ENCODE results near the gene KCNMA1. TPM values are rescaled to one million over a fixed set of nuclear protein-coding genes. Genes with fewer than 3 reads are reported as not detected.

KCNMA1 gene
- total RNA-seq, 2 donors from 2014 or later: 29.1 to 37.9 TPM

DNA sequence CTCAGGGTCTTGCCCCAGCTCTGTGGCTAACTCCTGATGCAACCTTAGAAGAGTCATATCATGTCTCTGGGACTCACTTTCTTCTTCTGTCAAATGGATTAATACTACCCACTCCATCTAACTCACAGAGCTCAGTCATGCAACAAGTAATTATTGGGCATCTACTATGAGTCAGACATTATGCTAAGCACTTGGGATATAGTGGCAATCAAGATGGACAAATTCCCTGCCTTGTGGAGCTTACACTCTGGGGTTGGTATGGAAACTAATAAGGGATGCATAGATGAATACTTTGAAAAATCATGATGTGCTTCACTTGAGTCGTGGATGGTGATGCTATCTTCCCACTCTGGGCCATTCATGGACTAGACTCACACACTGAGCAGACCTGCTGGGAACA is 88.9 kb downstream of the KCNMA1 start:
- no peaks in the 10 kb centered on the region for H3K36me3 ChIP-seq
- no peaks in the 10 kb centered on the region for H3K9me3 ChIP-seq
- no peak for DNase-seq (ENCODE audit: low spot score)
- no peaks in the 10 kb centered on the region for H3K4me1 ChIP-seq (replicated peaks)
- no peak overlapping the region for H3K27ac ChIP-seq
- peaks cover 2% of the 10 kb centered on the region for H3K27me3 ChIP-seq (replicated peaks; ENCODE audit: insufficient read depth)
- H3K4me3 ChIP-seq: no peak overlapping the region
- intact Hi-C loops (cut with DNase I): no loop called here
- TF ChIP-seq POLR2AphosphoS5 (IDR thresholded peaks at IDR 0.05) (no peak), POLR2A (IDR thresholded peaks at IDR 0.05) (no peak)
- TF ChIP-seq, protein P1, sequence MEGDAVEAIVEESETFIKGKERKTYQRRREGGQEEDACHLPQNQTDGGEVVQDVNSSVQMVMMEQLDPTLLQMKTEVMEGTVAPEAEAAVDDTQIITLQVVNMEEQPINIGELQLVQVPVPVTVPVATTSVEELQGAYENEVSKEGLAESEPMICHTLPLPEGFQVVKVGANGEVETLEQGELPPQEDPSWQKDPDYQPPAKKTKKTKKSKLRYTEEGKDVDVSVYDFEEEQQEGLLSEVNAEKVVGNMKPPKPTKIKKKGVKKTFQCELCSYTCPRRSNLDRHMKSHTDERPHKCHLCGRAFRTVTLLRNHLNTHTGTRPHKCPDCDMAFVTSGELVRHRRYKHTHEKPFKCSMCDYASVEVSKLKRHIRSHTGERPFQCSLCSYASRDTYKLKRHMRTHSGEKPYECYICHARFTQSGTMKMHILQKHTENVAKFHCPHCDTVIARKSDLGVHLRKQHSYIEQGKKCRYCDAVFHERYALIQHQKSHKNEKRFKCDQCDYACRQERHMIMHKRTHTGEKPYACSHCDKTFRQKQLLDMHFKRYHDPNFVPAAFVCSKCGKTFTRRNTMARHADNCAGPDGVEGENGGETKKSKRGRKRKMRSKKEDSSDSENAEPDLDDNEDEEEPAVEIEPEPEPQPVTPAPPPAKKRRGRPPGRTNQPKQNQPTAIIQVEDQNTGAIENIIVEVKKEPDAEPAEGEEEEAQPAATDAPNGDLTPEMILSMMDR (IDR thresholded peaks at IDR 0.05): no peak
- 82% methylated on average over 1 of the region's 1 CpG for WGBS

DNA sequence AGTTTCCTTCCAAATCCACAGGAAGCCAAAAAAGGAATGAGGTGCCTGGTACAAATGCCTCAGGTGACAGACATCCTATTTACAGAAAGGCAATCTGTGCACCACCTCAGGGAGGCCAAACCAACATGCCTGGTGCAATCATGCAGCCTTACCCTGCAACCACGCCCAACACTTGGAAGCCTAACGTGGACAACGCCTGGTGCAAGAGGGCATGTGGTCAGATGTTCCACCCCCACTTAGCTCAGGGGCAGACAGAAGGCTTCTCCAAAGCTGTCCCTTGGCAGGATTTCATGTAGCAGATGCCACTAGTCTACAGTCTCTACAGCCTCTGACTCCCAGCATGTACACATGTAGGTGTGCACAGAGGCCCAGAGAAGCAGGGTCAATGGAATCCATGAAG is 89.5 kb downstream of the KCNMA1 start:
- DNase-seq (ENCODE audit: low spot score): no peak
- intact Hi-C loops (cut with DNase I): no loop called here
- H3K36me3 ChIP-seq: no peaks in the 10 kb centered on the region
- no peak for TF ChIP-seq POLR2A (IDR thresholded peaks at IDR 0.05)
- TF ChIP-seq, protein P1 (IDR thresholded peaks at IDR 0.05): no peak
- TF ChIP-seq POLR2AphosphoS5 (IDR thresholded peaks at IDR 0.05): no peak
- H3K4me3 ChIP-seq: no peak overlapping the region
- 96% methylated on average over 3 of the region's 3 CpGs for WGBS
- peaks cover 2% of the 10 kb centered on the region for H3K27me3 ChIP-seq (replicated peaks; ENCODE audit: insufficient read depth)
- no peaks in the 10 kb centered on the region for H3K9me3 ChIP-seq
- no peaks in the 10 kb centered on the region for H3K4me1 ChIP-seq (replicated peaks)
- H3K27ac ChIP-seq: no peak overlapping the region

DNA sequence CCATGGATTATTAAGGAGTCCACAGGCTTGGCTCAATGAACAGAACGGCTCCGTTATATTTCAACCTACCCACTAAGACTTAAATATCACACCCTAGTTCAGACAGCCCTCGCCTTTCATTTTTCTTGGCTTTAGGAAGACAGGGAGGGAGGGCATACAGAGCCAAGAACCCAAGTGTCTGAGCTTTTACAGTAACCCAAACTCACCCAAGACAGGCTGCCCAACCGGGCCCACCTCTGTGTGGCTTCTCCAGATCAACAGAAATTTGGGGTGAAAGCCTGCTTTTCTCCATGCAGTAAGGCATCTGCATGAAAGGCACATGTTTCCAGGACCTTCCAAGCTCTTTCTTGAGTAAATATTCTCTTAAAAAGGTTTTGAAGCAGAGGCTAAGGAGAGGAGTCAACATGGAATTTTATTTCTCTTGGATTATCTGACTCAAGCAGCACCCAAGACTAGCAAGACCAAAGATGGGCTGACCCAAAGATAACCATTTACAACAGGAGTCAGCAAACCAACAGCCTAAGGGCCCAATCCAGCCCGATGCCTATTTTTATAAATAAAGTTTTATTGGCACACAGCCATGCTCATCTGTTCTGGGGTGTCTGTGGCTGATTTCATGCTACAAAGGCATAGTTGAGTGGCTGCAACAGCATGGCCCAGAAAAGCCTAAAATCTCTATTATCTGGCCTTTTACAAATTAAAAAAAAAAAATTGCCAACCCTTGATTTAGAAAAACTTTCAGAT is 90.1 kb downstream of the KCNMA1 start:
- no peaks in the 10 kb centered on the region for H3K9me3 ChIP-seq
- intact Hi-C loops (cut with DNase I): no loop called here
- no peaks in the 10 kb centered on the region for H3K36me3 ChIP-seq
- TF ChIP-seq POLR2A (IDR thresholded peaks at IDR 0.05): no peak
- TF ChIP-seq, protein P1 (IDR thresholded peaks at IDR 0.05): no peak
- TF ChIP-seq POLR2AphosphoS5 (IDR thresholded peaks at IDR 0.05): no peak
- H3K4me3 ChIP-seq: no peak overlapping the region
- H3K4me1 ChIP-seq (replicated peaks): no peaks in the 10 kb centered on the region
- WGBS: 78% methylated on average over 5 of the region's 5 CpGs
- no peak for DNase-seq (ENCODE audit: low spot score)
- H3K27me3 ChIP-seq (replicated peaks; ENCODE audit: insufficient read depth): peaks cover under 1% of the 10 kb centered on the region
- H3K27ac ChIP-seq: no peak overlapping the region

DNA sequence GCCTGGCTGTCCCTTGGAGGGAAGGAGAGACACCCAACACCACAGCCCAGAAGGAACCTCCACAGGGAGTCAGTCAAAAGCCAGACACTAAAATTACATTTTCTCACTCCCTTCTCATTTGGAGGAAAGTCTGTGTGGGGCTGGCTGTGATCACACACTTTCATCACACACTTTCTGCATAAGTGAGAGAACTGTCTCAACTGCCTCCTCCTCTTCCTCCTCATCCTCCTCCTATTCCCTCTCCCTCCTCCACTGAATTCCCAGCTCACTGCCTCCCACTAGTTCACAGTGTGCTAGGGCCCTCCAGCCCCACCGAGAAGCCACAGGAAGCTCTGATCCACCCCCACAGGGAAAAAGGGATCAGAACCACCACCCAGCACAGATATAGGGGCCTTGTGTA is 91.6 kb downstream of the KCNMA1 start:
- no peaks in the 10 kb centered on the region for H3K4me1 ChIP-seq (replicated peaks)
- intact Hi-C loops (cut with DNase I): no loop called here
- H3K27ac ChIP-seq: no peak overlapping the region
- H3K9me3 ChIP-seq: no peaks in the 10 kb centered on the region
- no peak overlapping the region for H3K4me3 ChIP-seq
- TF ChIP-seq, protein P1 (IDR thresholded peaks at IDR 0.05): no peak
- TF ChIP-seq POLR2A (IDR thresholded peaks at IDR 0.05) (no peak), POLR2AphosphoS5 (IDR thresholded peaks at IDR 0.05) (no peak)
- H3K27me3 ChIP-seq (replicated peaks; ENCODE audit: insufficient read depth): no peaks in the 10 kb centered on the region
- WGBS: 85% methylated on average over 1 of the region's 1 CpG
- no peak for DNase-seq (ENCODE audit: low spot score)
- no peaks in the 10 kb centered on the region for H3K36me3 ChIP-seq

DNA sequence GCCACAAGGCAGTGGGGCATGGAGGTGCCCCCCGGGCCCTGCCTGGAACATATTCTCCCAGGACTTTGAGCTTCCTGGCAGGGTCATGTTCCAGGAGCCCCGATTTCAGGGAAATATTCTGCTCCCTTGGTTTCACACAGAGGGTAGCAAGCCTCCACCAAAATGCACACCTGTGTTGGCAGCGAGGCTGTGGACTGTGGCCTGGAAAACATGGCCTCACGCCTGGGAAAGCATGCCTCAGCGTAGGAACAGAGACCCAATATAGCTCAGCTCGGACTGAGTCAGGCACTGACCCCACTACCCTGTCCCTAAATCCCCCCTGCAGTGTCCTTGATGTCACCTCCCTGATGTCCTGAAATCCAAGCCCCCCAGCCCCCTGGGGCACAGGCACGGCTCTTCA is 92.0 kb downstream of the KCNMA1 start:
- no peaks in the 10 kb centered on the region for H3K9me3 ChIP-seq
- no peaks in the 10 kb centered on the region for H3K27me3 ChIP-seq (replicated peaks; ENCODE audit: insufficient read depth)
- H3K36me3 ChIP-seq: no peaks in the 10 kb centered on the region
- TF ChIP-seq POLR2AphosphoS5 (IDR thresholded peaks at IDR 0.05): no peak
- TF ChIP-seq POLR2A (IDR thresholded peaks at IDR 0.05): no peak
- TF ChIP-seq, protein P1 (IDR thresholded peaks at IDR 0.05): no peak
- DNase-seq (ENCODE audit: low spot score): no peak
- intact Hi-C loops (cut with DNase I): no loop called here
- H3K4me3 ChIP-seq: no peak overlapping the region
- 83% methylated on average over 7 of the region's 7 CpGs for WGBS
- H3K27ac ChIP-seq: no peak overlapping the region
- H3K4me1 ChIP-seq (replicated peaks): no peaks in the 10 kb centered on the region
